RWPE1 (cell line): ENCODE measurements around the gene NPHS2.
A peak's percentile ranks its signal among the peaks of the same experiment; 100 is the strongest.

Experiments
- CTCF ChIA-PET: fragments of 350-600 bp; sonication (Branson Sonifier 250); formaldehyde crosslinking; extraction: SDS; loops from one replicate; lab custom pipeline; 2021; lab: Yijun Ruan, JAX
- POLR2A ChIA-PET: fragments of 400-600 bp; formaldehyde crosslinking; extraction: SDS; loops from one replicate; lab custom pipeline; 2020; ENCODE audit warnings: antibody characterized with exemption; ENCODE audit not compliant: low non-redundant PET; lab: Yijun Ruan, JAX
- DNase-seq: peaks from one replicate; pipeline ENCODE4 v3.0.0; 2012; ENCODE audit warnings: low spot score
- H3K27ac ChIP-seq: fragments of 450-650 bp; 2 replicates; pipeline ENCODE4 v1.5.1; 2017
- CTCF ChIP-seq: fragments of 450-650 bp; conservative IDR thresholded peaks from 2 replicates; pipeline ENCODE4 v1.5.1; 2017; ENCODE audit warnings: low read depth, mild to moderate bottlenecking

Gene NPHS2

GRCh38 chr1:179586107-179586823 lies 10.5 kb upstream of the NPHS2 start:
- H3K27ac ChIP-seq = no peak overlapping the region
- ChIA-PET POLR2A (no interaction called here), CTCF (interaction anchor here (0.5 to 0.7 kb wide), 4 partner anchors 13 to 1218 kb away, joined by 3 read pairs; no protein-coding TSS in a partner anchor)
- TF ChIP-seq CTCF = 0 out of 2 replicates have a peak, but pooled peaks have one; percentile 12
- DNase-seq = no peak

GRCh38 chr1:179583771-179584320 lies 8.1 kb upstream of the NPHS2 start:
- CTCF ChIA-PET = no interaction called here
- POLR2A ChIA-PET = no interaction called here
- H3K27ac ChIP-seq = no peak overlapping the region
- no peak for DNase-seq
- no peak for TF ChIP-seq CTCF

- ChIA-PET POLR2A (no interaction called here), CTCF (no interaction called here)
- no peak overlapping the region for H3K27ac ChIP-seq
- no peak for DNase-seq
- no peak for TF ChIP-seq CTCF
These were observed 761 bp upstream of the NPHS2 start for GRCh38 chr1:179576509-179576908.

- no peak overlapping the region for H3K27ac ChIP-seq
- DNase-seq = no peak
- CTCF ChIA-PET = no interaction called here
- POLR2A ChIA-PET = no interaction called here
- TF ChIP-seq CTCF = no peak
These were observed 17.7 kb downstream of the NPHS2 start for GRCh38 chr1:179558078-179558477.

- ChIA-PET CTCF (no interaction called here), POLR2A (no interaction called here)
- no peak overlapping the region for H3K27ac ChIP-seq
- no peak for DNase-seq
- no peak for TF ChIP-seq CTCF
These were observed 21.3 kb downstream of the NPHS2 start for GRCh38 chr1:179554427-179554826.

GRCh38 chr1:179550746-179551682 lies 24.7 kb downstream of the NPHS2 start:
- peak; percentile 41 for DNase-seq
- no peak for TF ChIP-seq CTCF
- ChIA-PET POLR2A (no interaction called here), CTCF (interaction anchor here (0.6 kb wide), 1 partner anchor 10 kb away, joined by 5 read pairs; no protein-coding TSS in a partner anchor)
- H3K27ac ChIP-seq = no peak overlapping the region
